Calu3 (cell line): Measurements from ENCODE around the gene LIMS1. TPM values are rescaled to one million over a fixed set of nuclear protein-coding genes. Genes with fewer than 3 reads are reported as not detected.

Source experiments
- BruUV-seq: library from RNA; stranded (reverse); fragments of 400-500 nt; replicated peaks from 2 replicates; lab custom pipeline; 2021; lab: Mats Ljungman, UMichigan
- CTCF ChIA-PET: fragments of 300-600 bp; sonication (Branson Sonifier 250); formaldehyde crosslinking; loops from one replicate; lab custom pipeline; 2022; ENCODE audit warnings: antibody characterized with exemption; lab: Charles Lee
- DNase-seq: peaks from one replicate; pipeline ENCODE4 v3.0.0; 2022
- H3K27ac Mint-ChIP-seq: one replicate; pipeline ENCODE4 v1.8.0; 2022; ENCODE audit warnings: mixed read lengths; ENCODE audit not compliant: unreplicated experiment
- H3K27me3 Mint-ChIP-seq: one replicate; pipeline ENCODE4 v1.8.0; 2022; ENCODE audit warnings: mixed read lengths; ENCODE audit not compliant: unreplicated experiment
- H3K36me3 Mint-ChIP-seq: one replicate; pipeline ENCODE4 v1.8.0; 2022; ENCODE audit warnings: mild to moderate bottlenecking, moderate library complexity, mixed read lengths; ENCODE audit not compliant: insufficient read depth, unreplicated experiment
- H3K4me1 Mint-ChIP-seq: one replicate; pipeline ENCODE4 v1.8.0; 2022; ENCODE audit warnings: mild to moderate bottlenecking, low read depth, mixed read lengths; ENCODE audit not compliant: unreplicated experiment
- H3K4me3 Mint-ChIP-seq: one replicate; pipeline ENCODE4 v1.8.0; 2022; ENCODE audit warnings: mild to moderate bottlenecking, low read depth, moderate library complexity, mixed read lengths; ENCODE audit not compliant: unreplicated experiment
- H3K9me3 Mint-ChIP-seq: one replicate; pipeline ENCODE4 v1.8.0; 2022; ENCODE audit warnings: low read depth, mixed read lengths; ENCODE audit not compliant: unreplicated experiment
- intact Hi-C: fragments of 100-400 bp; cut with micrococcal nuclease; formaldehyde crosslinking; loops from one replicate; pipeline ENCODE4 v1.10.0; 2022; ENCODE audit not compliant: unreplicated experiment
- total RNA-seq: library from RNA; stranded (reverse); gene quantifications from 2 replicates; pipeline ENCODE4 v1.2.3, GENCODE V29; 2022
- TF ChIP-seq, protein P1 (sequence below): fragments of 200-600 bp; IDR thresholded peaks from one replicate; pipeline ENCODE4 v1.8.0; 2022; ENCODE audit warnings: antibody characterized with exemption; ENCODE audit not compliant: unreplicated experiment

LIMS1 gene
- total RNA-seq, 1 experiment from 2014 or later: 51.5 TPM

DNA sequence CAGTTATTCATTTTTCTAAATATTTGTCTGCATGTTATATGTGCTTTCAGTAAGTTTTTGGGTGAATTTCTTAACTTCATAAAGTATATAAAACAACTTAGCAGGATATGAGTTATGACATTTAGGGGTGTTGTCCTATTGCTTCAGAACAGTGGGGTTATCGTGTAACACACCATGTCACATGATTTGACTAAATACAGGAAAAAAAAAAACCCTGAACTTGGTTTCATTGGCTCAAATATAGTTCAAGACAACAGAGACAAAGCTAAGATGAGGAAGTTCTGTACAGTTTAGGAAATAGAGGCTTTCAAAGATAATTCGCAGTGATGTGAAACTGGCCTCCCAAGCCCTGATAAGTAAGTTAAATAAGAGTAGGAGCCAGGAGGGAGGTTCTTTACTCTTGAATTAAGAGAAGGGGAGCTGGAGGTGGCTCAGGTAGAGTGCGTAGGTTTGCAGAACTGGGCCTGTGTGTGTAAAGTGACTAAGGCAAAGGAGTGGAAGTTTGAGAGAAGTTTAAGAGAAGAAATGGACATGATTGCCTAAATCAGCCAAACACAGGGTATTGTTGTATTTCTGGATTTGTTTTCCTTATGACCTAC, 53.9 kb downstream of the LIMS1 start:
- Mint-ChIP-seq H3K9me3 (no peaks in the 10 kb centered on the region), H3K27ac (peak overlapping the region; percentile 89), H3K4me1 (peaks cover 77% of the 10 kb centered on the region), H3K4me3 (peak overlapping the region; percentile 46), H3K27me3 (no peaks in the 10 kb centered on the region), H3K36me3 (no peaks in the 10 kb centered on the region)
- CTCF ChIA-PET: interaction anchor here (1.0 to 1.5 kb wide), 2 partner anchors 26 to 49 kb away, joined by 3 to 5 read pairs; no protein-coding TSS in a partner anchor
- DNase-seq: no peak
- intact Hi-C loops: no loop called here
- TF ChIP-seq, protein P1, sequence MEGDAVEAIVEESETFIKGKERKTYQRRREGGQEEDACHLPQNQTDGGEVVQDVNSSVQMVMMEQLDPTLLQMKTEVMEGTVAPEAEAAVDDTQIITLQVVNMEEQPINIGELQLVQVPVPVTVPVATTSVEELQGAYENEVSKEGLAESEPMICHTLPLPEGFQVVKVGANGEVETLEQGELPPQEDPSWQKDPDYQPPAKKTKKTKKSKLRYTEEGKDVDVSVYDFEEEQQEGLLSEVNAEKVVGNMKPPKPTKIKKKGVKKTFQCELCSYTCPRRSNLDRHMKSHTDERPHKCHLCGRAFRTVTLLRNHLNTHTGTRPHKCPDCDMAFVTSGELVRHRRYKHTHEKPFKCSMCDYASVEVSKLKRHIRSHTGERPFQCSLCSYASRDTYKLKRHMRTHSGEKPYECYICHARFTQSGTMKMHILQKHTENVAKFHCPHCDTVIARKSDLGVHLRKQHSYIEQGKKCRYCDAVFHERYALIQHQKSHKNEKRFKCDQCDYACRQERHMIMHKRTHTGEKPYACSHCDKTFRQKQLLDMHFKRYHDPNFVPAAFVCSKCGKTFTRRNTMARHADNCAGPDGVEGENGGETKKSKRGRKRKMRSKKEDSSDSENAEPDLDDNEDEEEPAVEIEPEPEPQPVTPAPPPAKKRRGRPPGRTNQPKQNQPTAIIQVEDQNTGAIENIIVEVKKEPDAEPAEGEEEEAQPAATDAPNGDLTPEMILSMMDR: no peak
- TSS peak; percentile 66 for BruUV-seq

DNA sequence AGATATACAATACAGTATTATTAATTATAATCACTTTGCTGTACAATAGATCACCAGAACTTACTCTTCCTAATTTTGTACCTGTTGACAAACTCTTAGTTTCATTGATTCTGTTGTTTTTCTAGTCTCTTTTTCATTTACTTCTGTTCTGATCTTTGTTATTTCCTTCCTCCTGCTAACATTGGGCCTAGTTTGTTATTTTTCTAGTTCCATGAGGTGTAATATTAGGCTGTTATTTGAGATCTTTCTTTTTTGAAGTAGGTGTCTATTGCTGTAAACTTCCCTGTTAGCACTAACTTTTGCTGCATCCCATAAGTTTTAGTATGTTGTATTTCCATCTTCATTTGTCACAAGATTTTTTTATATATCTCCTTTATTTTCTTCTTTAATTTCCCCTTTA, 55.1 kb downstream of the LIMS1 start:
- CTCF ChIA-PET: no interaction called here
- peaks cover 4% of the 10 kb centered on the region for H3K36me3 Mint-ChIP-seq
- H3K4me1 Mint-ChIP-seq: peaks cover 85% of the 10 kb centered on the region
- no peak for DNase-seq
- H3K9me3 Mint-ChIP-seq: no peaks in the 10 kb centered on the region
- peak overlapping the region; percentile 73 for H3K27ac Mint-ChIP-seq
- H3K4me3 Mint-ChIP-seq: no peak overlapping the region
- TF ChIP-seq, protein P1: no peak
- intact Hi-C loops: no loop called here
- H3K27me3 Mint-ChIP-seq: no peaks in the 10 kb centered on the region
- no TSS peak for BruUV-seq

DNA sequence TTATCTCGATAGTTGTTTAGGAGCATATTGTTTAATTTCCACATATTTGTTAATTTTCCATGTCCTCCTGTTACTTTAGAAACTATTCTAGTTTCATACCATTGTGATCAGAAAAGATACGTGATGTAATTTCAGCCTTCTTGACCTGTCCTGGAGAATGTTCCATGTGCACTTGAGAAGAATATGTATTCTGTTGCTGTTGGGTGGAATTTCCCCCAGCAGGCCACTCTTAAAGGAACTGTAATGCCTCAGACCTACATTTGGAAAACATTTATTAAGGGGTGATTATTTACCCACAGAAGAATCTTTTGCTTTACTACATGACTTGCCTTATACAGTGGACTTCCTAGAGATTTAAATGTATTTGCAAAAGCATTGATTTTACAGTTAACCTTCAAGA, 55.5 kb downstream of the LIMS1 start:
- no TSS peak for BruUV-seq

DNA sequence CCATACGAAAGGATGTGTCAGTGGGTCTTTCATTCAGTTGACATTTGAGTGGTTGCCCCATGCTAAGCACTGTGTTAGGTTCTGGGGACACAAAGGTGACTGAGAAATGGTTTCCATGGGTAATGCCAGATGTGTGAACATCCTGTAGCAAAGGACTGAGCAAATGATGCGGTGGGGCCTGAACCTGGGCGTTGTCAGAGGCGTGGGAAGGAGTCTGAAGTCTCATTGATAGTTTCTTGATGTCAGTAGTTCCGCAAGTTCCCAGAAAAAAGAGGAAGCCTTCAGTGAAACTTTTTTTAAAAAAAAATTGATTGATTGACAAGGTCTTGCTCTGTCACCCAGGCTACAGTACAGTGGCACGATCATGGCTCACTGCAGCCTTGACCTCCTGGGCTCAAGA, 56.9 kb downstream of the LIMS1 start:
- Mint-ChIP-seq H3K4me3 (no peak overlapping the region), H3K27ac (peak overlapping the region; percentile 73), H3K4me1 (peaks cover 86% of the 10 kb centered on the region), H3K9me3 (no peaks in the 10 kb centered on the region), H3K36me3 (peaks cover 11% of the 10 kb centered on the region), H3K27me3 (no peaks in the 10 kb centered on the region)
- CTCF ChIA-PET: no interaction called here
- TF ChIP-seq, protein P1: no peak
- intact Hi-C loops: no loop called here
- DNase-seq: no peak
- no TSS peak for BruUV-seq

More for the DNA sequence above, 55.5 kb downstream of the LIMS1 start:
- H3K36me3 Mint-ChIP-seq: peaks cover 6% of the 10 kb centered on the region
- CTCF ChIA-PET: no interaction called here
- TF ChIP-seq, protein P1: no peak
- H3K27ac Mint-ChIP-seq: peak overlapping the region; percentile 73
- peaks cover 85% of the 10 kb centered on the region for H3K4me1 Mint-ChIP-seq
- H3K27me3 Mint-ChIP-seq: no peaks in the 10 kb centered on the region
- intact Hi-C loops: no loop called here
- no peak for DNase-seq
- H3K4me3 Mint-ChIP-seq: no peak overlapping the region
- H3K9me3 Mint-ChIP-seq: no peaks in the 10 kb centered on the region
